Measurements from ENCODE around the gene ZNF417.
"Not testable (repeated sequence)": the region's sequence is repeated elsewhere in the genome, so short reads cannot be mapped to it uniquely, and the experiment has no call there.

Gene ZNF417

GRCh38 chr19:57916168-57916995, at the start of gene ZNF417:
Gene ZNF417, minus strand, starts transcription at chr19:57916592. Its CDS starts 181 bp downstream, at chr19:57916411.
- peak; percentile 74 to 75 for DNase-seq (ENCODE audit: low read depth in 2 of 2)

GRCh38 chr19:57964761-57965160, 48.4 kb upstream of the ZNF417 start:
- DNase-seq (ENCODE audit: low read depth in 2 of 2) = no peak

GRCh38 chr19:57961785-57962184, 45.4 kb upstream of the ZNF417 start:
- DNase-seq (ENCODE audit: low read depth in 2 of 2) = no peak

- DNase-seq (ENCODE audit: low read depth in 2 of 2) = no peak
These were observed 38.6 kb upstream of the ZNF417 start for GRCh38 chr19:57954996-57955395.

- no peak for DNase-seq (ENCODE audit: low read depth in 2 of 2)
These were observed 33.3 kb upstream of the ZNF417 start for GRCh38 chr19:57949702-57950101.

GRCh38 chr19:57949296-57949695, 32.9 kb upstream of the ZNF417 start:
- no peak for DNase-seq (ENCODE audit: low read depth in 2 of 2)

GRCh38 chr19:57947419-57948134, 31.2 kb upstream of the ZNF417 start, which contains the start of gene ZNF256:
Gene ZNF256, minus strand, starts transcription at chr19:57947706. Its CDS starts 232 bp downstream, at chr19:57947474.
- peak; percentile 87 to 89 for DNase-seq (ENCODE audit: low read depth in 2 of 2)

- peak in 1 of 2 donors; percentile 2 for DNase-seq (ENCODE audit: low read depth in 2 of 2)
These were observed 30.7 kb upstream of the ZNF417 start for GRCh38 chr19:57947088-57947418.

- no peak for DNase-seq (ENCODE audit: low read depth in 2 of 2)
These were observed 29.9 kb upstream of the ZNF417 start for GRCh38 chr19:57946316-57946715.

GRCh38 chr19:57941593-57941992, 25.2 kb upstream of the ZNF417 start:
- no peak for DNase-seq (ENCODE audit: low read depth in 2 of 2)

- no peak for DNase-seq (ENCODE audit: low read depth in 2 of 2)
These were observed 19.3 kb upstream of the ZNF417 start for GRCh38 chr19:57935731-57936130.

GRCh38 chr19:57934820-57935665, 18.7 kb upstream of the ZNF417 start, which contains the start of gene ZNF418:
Gene ZNF418, minus strand, starts transcription at chr19:57935402. Its CDS starts 1,580 bp downstream, at chr19:57933822.
- peak in 1 of 2 donors; percentile 12 for DNase-seq (ENCODE audit: low read depth in 2 of 2)

- DNase-seq (ENCODE audit: low read depth in 2 of 2) = no peak
These were observed 11.2 kb upstream of the ZNF417 start for GRCh38 chr19:57927587-57927986.

GRCh38 chr19:57914531-57914930, 1.9 kb downstream of the ZNF417 start:
- DNase-seq (ENCODE audit: low read depth in 2 of 2) = no peak

GRCh38 chr19:57907394-57907793, 9.0 kb downstream of the ZNF417 start:
- DNase-seq (ENCODE audit: low read depth in 2 of 2) = no peak

- DNase-seq (ENCODE audit: low read depth in 2 of 2) = no peak
These were observed 11.1 kb downstream of the ZNF417 start for GRCh38 chr19:57905258-57905657.

GRCh38 chr19:57903618-57904184, 12.7 kb downstream of the ZNF417 start:
- no peak for DNase-seq (ENCODE audit: low read depth in 2 of 2)

GRCh38 chr19:57900311-57900710, 16.1 kb downstream of the ZNF417 start:
- DNase-seq (ENCODE audit: low read depth in 2 of 2) = no peak

GRCh38 chr19:57890706-57891105, 25.7 kb downstream of the ZNF417 start:
- DNase-seq (ENCODE audit: low read depth in 2 of 2) = not testable (repeated sequence)

- peak; percentile 69 to 70 for DNase-seq (ENCODE audit: low read depth in 2 of 2)
These were observed 27.7 kb downstream of the ZNF417 start, which contains the start of gene ZNF814 for GRCh38 chr19:57888560-57889231. Gene ZNF814, minus strand, starts transcription at chr19:57889037. Its CDS starts 235 bp downstream, at chr19:57888802.

GRCh38 chr19:57888107-57888559, 28.3 kb downstream of the ZNF417 start:
- DNase-seq (ENCODE audit: low read depth in 2 of 2) = peak in 1 of 2 donors; percentile 1
